GM18511 (cell line): ENCODE measurements around the gene SKOR1.

Source experiments
- ATAC-seq: cut with Tn5 transposase; IDR thresholded peaks from one replicate; pipeline ENCODE4 v1.9.1; 2021; ENCODE audit warnings: mild to moderate bottlenecking, moderate library complexity; ENCODE audit not compliant: unreplicated experiment

The SKOR1 gene

DNA sequence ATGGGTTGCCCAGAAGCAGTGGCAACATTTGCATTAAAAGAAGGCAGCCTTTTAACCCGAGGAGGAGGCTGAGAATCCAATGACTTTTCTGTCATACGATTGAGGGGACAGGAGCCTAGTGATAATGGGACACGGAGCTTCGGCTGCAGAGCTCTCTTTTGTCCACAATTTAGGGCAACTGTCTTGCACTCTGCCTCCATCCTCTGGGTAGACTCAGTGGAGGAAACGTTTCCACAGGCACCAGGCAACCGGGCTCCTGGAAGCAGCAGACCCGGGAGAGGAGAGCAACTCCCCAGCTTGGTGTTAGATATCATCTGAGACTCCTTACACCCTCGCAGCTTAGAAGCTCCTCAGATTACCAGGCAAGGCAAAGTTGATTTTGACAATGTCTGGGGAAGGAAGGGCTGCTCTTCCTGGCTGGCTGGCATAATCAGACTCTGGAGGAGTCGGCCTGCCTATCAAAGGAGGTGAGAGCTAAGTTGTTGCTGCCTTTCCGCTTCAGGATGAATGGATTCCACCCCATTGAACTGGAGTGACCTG lies 58.0 kb downstream of the SKOR1 start:
- ATAC-seq = no peak

DNA sequence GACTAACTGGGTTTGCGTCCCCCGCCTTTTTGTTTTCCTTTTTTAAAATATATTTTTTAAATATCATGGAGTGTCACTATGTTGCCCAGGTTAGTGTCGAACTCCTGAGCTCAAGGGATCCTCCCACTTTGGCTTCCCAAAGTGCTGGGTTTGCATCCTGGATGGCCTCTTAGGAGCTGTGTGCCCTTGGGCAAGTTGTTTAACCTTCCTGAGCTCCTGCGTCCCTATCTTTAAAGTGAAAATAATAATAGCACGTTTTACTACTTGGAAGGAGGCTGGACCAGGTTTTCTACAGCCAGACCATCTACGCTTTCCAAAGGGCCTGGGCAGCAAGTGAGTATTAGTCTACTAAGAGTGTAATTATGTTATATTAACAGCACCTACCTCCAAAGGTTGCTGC lies 58.7 kb downstream of the SKOR1 start:
- no peak for ATAC-seq
